Measurements from ENCODE around the gene DHRSX.

DNA sequence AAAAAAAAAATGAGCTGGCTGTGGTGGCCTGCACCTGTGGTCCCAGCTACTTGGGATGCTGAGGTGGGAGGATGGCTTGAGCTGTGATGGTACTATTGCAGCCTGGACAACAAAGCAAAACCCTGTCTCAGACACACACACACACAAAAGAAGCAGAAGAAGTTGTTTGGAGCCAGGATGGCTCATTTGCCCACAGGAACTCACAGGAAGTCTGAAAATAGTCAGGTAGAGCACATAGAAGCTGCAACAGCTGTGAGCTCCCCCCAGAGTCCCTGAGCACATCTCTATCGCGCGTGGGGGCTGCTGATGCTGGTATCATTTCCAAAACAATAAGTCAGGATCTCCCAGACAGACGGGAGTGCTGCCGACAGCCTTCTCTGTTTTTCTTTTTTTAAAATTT lies 13.4 kb upstream of the DHRSX start:
- TF ChIP-seq, protein P1, sequence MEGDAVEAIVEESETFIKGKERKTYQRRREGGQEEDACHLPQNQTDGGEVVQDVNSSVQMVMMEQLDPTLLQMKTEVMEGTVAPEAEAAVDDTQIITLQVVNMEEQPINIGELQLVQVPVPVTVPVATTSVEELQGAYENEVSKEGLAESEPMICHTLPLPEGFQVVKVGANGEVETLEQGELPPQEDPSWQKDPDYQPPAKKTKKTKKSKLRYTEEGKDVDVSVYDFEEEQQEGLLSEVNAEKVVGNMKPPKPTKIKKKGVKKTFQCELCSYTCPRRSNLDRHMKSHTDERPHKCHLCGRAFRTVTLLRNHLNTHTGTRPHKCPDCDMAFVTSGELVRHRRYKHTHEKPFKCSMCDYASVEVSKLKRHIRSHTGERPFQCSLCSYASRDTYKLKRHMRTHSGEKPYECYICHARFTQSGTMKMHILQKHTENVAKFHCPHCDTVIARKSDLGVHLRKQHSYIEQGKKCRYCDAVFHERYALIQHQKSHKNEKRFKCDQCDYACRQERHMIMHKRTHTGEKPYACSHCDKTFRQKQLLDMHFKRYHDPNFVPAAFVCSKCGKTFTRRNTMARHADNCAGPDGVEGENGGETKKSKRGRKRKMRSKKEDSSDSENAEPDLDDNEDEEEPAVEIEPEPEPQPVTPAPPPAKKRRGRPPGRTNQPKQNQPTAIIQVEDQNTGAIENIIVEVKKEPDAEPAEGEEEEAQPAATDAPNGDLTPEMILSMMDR (IDR thresholded peaks at IDR 0.05) = no peak
- no peak for TF ChIP-seq POLR2A (IDR thresholded peaks at IDR 0.05)

Measured in heart left ventricle (tissue), 13 donors.